Measurements from ENCODE around the gene SERPINB6.

SERPINB6 gene

DNA sequence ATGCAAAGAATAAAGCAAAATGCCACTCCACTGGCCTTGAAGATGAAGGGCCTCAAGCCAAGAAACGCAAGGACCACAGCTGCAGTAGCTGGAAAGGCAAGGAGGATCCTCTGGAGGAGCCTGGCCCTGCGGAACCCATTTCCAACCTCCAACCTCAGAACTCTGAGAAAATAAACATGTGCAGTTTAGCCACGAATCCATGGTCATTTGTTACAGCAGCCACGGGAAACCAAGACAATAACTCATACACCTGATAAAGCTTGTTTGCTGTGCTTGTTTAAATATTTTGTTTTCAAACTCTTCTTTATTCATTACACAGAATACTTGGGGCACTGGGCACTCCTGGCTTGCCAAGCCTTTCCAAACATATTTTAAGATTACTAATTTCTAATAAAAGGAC, 10.4 kb downstream of the SERPINB6 start:
- DNase-seq (ENCODE audit: insufficient read length) (no peak), FAIRE-seq (no peak)
- TF ChIP-seq POLR2A (IDR thresholded peaks at IDR 0.05; ENCODE audit: low read depth, low read length) (no peak), TAF1 (IDR thresholded peaks at IDR 0.05; ENCODE audit: borderline replicate concordance, low read depth, low read length) (no peak), POLR2AphosphoS5 (IDR thresholded peaks at IDR 0.05; ENCODE audit: low read depth, low read length) (no peak)

DNA sequence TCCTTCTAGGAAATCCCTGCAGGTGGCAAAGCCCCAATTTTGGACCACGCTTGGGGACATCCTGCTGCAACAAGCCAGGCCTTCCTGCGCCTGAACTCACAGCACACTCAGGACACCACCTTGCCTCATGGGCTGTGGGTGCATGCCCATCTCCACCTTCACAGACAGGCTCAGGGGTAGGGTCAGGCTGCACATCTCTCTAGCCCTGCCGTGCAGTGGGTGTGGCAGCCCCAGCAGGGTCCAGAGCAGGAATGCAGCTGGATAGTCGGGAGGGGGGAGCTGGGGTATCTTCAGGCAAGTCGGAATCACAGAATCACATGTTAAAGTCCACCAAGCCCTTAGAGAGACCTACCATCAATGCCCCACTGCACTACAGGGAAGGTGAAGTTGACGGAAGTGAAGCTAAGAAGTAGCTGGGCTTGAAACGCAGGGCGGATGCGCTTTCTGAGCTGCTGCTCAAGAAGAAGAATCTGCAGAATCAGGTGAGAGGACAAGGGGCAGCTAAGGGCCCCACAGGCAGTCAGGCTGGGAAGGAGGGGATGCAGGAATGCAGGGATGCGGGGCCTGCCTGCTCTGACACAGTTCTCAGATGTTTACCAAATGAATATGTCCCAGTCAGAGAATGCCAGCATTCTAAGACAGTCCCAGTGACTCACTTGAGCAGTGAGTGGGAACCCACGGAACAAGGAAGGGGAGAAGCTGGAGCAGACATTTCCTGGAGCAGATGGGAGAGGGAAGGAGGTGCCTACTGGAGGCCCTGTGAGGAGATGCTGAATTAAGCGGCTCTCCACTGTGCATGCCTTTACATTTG, 11.3 kb downstream of the SERPINB6 start:
- FAIRE-seq (no peak), DNase-seq (ENCODE audit: insufficient read length) (no peak)
- TF ChIP-seq POLR2A (IDR thresholded peaks at IDR 0.05; ENCODE audit: low read depth, low read length): no peak
- no peak for TF ChIP-seq POLR2AphosphoS5 (IDR thresholded peaks at IDR 0.05; ENCODE audit: low read depth, low read length)
- TF ChIP-seq TAF1 (IDR thresholded peaks at IDR 0.05; ENCODE audit: borderline replicate concordance, low read depth, low read length): no peak

DNA sequence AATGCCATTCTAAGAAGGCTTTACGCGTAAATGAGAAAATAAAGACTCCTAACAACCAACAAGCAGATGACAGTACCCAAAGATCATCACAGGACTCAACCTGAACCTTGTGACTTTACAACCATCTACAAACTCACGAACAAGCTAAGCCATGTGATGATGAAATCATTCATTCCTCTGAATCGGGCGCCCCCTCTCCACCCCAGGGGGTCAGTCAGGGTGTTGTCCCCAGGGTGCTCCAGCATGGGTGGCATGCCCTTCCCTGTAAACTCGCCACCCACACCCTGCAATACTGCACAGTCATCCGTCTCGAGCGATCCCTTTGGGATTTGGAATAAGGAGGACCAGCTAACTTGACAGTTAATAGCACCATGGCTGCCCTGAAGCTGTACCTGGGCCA, 12.6 kb downstream of the SERPINB6 start:
- no peak for FAIRE-seq
- TF ChIP-seq POLR2A (IDR thresholded peaks at IDR 0.05; ENCODE audit: low read depth, low read length) (no peak), TAF1 (IDR thresholded peaks at IDR 0.05; ENCODE audit: borderline replicate concordance, low read depth, low read length) (no peak), POLR2AphosphoS5 (IDR thresholded peaks at IDR 0.05; ENCODE audit: low read depth, low read length) (no peak)

DNA sequence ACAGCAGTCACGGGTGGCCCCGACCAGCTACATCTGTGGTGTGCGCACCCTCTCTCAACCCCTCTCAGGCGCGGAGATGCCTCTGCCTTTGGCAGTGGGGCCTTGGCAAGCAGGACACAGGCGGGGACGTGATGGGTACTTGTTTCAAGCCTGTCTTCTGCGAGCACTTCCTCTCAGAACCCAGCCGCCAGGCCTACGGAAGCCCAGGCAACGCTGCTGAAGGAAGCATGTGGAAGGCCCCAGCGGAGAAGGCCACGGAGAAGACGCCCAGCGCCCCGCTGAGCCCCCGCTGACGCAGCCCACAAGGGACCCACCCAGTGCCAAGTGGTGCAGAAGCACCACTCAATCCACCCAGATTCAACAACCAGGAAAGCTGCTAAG, 13.0 kb downstream of the SERPINB6 start:
- TF ChIP-seq POLR2AphosphoS5 (IDR thresholded peaks at IDR 0.05; ENCODE audit: low read depth, low read length) (no peak), TAF1 (IDR thresholded peaks at IDR 0.05; ENCODE audit: borderline replicate concordance, low read depth, low read length) (no peak), POLR2A (IDR thresholded peaks at IDR 0.05; ENCODE audit: low read depth, low read length) (no peak)
- DNase-seq (ENCODE audit: insufficient read length) (no peak), FAIRE-seq (no peak)

More for the DNA sequence above, 12.6 kb downstream of the SERPINB6 start:
- no peak for DNase-seq (ENCODE audit: insufficient read length)

DNA sequence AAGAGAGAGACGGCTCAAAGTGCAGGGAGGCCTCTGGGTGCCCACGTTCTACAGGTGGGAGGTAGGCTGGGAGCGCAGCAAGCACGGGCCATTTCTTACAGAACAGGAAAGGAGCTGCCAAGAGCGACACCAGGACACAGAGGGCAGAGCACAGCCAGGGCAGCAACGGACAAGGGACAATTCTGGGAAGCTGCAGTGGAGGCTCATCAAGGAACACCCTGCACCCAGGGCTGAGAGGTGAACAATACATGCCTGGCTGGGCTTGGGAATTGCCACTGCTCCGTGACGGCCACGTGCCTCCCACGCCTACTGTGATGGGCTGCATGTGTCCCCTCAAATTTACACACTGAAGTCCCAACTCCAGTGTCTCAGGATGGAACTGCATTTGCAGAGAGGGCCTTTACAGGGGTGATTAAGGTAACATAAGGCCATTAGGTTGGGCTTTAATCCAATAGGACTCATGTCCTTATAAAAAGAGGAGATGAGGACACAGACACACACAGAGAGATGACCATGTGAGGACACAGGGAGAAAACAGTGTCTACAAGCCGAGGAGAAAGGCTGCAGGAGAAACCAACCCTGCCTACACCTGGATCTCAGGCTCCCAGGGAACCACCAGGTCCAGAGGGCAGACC, 13.6 kb downstream of the SERPINB6 start:
- no peak for FAIRE-seq
- no peak for DNase-seq (ENCODE audit: insufficient read length)
- no peak for TF ChIP-seq TAF1 (IDR thresholded peaks at IDR 0.05; ENCODE audit: borderline replicate concordance, low read depth, low read length)
- TF ChIP-seq POLR2A (IDR thresholded peaks at IDR 0.05; ENCODE audit: low read depth, low read length): no peak
- no peak for TF ChIP-seq POLR2AphosphoS5 (IDR thresholded peaks at IDR 0.05; ENCODE audit: low read depth, low read length)

DNA sequence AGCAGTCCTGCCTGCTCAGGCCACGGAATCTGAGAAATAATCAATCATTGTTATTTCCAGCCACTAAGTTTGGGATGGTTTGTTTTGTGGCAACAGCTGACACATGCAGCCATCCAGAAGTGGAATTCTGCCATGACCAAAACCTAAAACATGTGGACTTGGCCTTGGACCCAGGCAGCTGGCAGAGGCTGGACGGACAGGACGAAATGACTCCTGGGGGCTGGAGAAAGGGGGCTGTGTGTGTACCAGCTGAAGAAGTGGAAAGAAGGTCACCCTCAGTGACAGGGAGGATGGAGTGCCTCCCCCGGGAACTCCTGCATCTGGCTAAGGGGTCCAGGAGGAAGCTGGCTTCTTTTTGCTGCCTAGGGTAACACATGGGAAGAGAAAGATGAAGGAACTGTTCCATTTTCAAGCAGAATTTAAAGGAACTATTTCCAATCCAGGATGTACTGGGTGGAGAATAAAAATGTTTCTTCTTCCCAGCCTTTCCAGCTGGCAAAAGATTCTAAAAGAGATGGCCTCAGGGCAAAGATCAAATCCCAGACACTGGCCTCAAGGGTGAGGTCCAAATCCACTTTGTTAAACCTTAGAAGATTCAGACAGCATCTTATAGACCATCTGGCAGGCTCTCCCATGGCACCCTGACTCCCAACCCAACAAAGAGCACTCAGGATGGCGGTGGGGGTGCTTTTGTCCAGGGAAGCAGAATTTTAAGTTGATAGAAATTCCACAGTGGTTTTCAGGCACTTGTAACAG, 14.3 kb downstream of the SERPINB6 start:
- TF ChIP-seq TAF1 (IDR thresholded peaks at IDR 0.05; ENCODE audit: borderline replicate concordance, low read depth, low read length) (no peak), POLR2A (IDR thresholded peaks at IDR 0.05; ENCODE audit: low read depth, low read length) (no peak), POLR2AphosphoS5 (IDR thresholded peaks at IDR 0.05; ENCODE audit: low read depth, low read length) (no peak)
- FAIRE-seq: no peak
- no peak for DNase-seq (ENCODE audit: insufficient read length)

DNA sequence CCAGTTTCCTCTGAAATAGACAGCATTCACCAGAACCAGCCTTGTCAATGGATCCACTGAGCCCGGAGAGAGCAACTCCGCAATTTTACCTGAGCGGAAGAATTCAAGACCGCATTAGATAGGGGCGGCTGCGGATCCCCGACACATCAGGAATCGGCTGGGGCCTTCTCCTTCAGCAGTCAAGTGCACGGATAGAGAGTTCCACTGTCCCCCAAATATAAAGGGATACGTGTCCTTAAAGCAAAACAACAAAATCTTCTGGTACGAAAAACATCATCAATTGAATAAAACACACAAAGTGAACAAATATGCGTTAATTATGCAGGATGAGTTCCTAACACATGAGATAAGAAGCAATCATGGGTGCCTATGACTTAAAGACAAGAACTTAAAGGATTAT, 18.3 kb downstream of the SERPINB6 start:
- no peak for DNase-seq (ENCODE audit: insufficient read length)
- no peak for TF ChIP-seq TAF1 (IDR thresholded peaks at IDR 0.05; ENCODE audit: borderline replicate concordance, low read depth, low read length)
- no peak for FAIRE-seq

DNA sequence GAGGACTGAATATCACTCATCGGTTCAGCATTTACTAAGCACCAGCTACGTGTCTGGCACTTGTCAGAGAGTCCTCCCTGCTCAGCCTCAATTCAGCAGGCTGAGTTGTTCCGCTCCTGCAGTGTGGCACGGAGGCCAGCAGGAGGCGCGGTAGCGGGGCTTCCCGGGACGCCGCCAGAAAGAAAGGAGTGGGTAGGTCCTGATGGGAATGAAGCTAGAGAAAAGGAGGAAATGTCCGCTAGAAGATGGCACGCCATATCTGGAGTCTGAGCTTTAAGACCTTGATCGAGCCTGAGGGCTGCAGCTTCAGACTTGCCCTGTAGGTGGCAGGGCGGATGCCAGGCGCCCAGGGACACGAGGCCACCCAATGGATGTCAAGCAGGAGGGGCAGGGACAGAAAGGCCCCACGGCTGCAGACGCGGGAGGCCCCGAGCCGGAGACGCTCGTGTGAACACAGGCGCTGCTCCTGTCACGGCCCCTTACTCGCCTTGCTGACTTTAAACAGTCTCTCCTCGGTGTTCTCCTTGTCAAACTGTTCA, 18.7 kb downstream of the SERPINB6 start:
- FAIRE-seq (peak; percentile 56), DNase-seq (ENCODE audit: insufficient read length) (peak; percentile 48)
- no peak for TF ChIP-seq POLR2A (IDR thresholded peaks at IDR 0.05; ENCODE audit: low read depth, low read length)
- TF ChIP-seq POLR2AphosphoS5 (IDR thresholded peaks at IDR 0.05; ENCODE audit: low read depth, low read length): no peak
- TF ChIP-seq TAF1 (IDR thresholded peaks at IDR 0.05; ENCODE audit: borderline replicate concordance, low read depth, low read length): no peak

DNA sequence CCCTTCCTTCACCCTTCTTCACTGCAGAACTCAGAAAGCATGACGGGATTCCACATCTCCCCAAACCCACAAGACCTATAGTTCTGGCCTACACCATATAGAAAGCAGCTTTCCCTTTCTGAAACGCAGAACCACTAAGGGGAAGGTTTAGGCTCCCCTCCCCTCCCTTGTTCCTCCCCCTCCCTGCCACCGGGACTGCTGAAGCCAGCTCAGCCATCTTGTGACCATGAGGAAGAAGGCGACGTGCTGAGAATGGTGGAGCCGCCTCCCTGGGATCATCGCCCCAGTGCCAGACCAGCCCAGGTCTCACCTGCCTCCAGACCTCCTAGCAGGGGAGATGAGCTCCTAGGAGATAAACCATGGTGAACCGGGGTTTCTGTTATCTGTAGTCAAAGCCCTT, 19.6 kb downstream of the SERPINB6 start:
- FAIRE-seq (no peak), DNase-seq (ENCODE audit: insufficient read length) (no peak)
- TF ChIP-seq POLR2AphosphoS5 (IDR thresholded peaks at IDR 0.05; ENCODE audit: low read depth, low read length) (no peak), TAF1 (IDR thresholded peaks at IDR 0.05; ENCODE audit: borderline replicate concordance, low read depth, low read length) (no peak), POLR2A (IDR thresholded peaks at IDR 0.05; ENCODE audit: low read depth, low read length) (no peak)

DNA sequence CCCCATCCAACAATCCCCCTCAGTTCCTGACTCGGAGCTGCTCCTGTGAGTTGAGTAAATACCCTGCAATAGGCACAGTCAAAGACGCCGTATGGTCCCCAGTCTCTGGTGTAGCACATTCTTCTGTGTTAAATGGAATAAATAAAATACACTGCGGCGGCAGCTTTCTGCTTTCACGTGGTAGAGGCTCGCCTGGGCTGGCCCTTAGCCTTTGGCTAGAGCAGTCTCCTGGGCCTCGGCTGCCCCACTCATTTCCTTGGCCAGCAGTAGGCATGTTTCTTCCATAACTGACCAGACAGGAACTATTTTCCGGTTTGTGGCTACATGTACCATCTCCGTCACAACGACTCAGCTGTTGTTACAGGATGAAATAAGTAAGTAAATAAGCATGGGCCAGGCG, 20.7 kb downstream of the SERPINB6 start:
- DNase-seq (ENCODE audit: insufficient read length) (no peak), FAIRE-seq (no peak)
- TF ChIP-seq TAF1 (IDR thresholded peaks at IDR 0.05; ENCODE audit: borderline replicate concordance, low read depth, low read length) (no peak), POLR2AphosphoS5 (IDR thresholded peaks at IDR 0.05; ENCODE audit: low read depth, low read length) (no peak), POLR2A (IDR thresholded peaks at IDR 0.05; ENCODE audit: low read depth, low read length) (no peak)

DNA sequence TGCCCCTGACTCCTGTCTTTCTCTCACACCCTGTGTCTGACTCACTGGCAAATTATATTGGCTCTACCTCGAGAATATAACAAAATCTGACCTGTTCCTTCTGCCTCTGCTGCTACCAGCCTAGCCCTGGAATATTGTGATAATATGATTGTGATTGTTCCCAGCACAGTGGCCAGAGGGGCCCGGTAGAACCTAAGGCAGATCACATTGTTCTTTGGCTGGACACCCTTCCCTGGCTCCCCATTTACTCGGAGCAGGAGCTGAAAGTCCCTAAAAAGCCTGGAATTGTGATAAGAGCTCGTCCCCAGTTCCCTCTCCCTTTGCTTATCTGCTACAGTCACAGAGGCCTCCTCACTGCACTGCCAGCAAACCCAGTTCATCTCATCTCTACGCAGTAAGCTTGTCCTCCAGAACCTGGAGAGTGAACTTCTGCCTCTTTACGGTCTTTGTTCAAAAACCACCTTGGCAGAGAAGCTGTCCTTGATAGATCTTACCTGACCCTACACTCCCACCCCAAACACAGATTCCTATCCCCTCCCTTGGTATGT, 21.8 kb downstream of the SERPINB6 start:
- TF ChIP-seq TAF1 (IDR thresholded peaks at IDR 0.05; ENCODE audit: borderline replicate concordance, low read depth, low read length) (no peak), POLR2A (IDR thresholded peaks at IDR 0.05; ENCODE audit: low read depth, low read length) (no peak), POLR2AphosphoS5 (IDR thresholded peaks at IDR 0.05; ENCODE audit: low read depth, low read length) (no peak)
- DNase-seq (ENCODE audit: insufficient read length): no peak
- FAIRE-seq: no peak
